ENCODE measurements around the gene ROBO1. TPM values are rescaled to one million over a fixed set of nuclear protein-coding genes. Genes with fewer than 3 reads are reported as not detected.
A peak's percentile ranks its signal among the peaks of the same experiment; 100 is the strongest.

The ROBO1 gene
- total RNA-seq, 2 donors from 2014 or later: 0.12 TPM; not detected in 1

DNA sequence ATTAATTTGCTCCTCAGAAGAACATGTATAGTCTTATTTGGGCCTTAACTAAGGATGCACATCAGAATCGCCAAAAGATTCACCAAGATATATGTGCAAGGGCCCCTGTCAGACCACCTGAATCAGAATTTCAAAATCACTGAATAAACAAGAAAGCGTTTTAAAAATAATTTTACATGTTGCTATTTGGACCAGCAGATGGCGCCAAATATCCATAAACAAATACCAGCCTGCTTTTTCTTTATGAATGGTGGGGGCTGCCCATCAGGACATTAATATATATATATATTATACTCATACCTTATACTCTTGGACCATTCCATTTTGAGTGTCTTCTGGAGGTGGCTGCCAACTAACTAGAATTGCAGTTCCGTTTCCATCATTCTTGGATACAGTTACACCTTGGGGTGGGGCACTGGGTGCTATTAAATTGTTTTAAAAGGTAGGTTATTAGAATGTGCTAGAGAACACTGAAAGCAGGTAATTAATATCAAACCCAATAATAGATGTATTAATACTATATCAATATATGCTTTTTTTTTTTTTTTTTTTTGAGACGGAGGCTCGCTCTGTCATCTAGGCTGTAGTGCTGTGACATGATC is 1108.3 kb downstream of the ROBO1 start:
- H3K27ac Mint-ChIP-seq: no peak overlapping the region
- no peaks in the 10 kb centered on the region for H3K36me3 Mint-ChIP-seq
- no peak for ATAC-seq
- H3K9me3 Mint-ChIP-seq: no peaks in the 10 kb centered on the region
- DNase-seq (ENCODE audit: low spot score in 2 of 2): peak in 1 of 2 donors; percentile 10

DNA sequence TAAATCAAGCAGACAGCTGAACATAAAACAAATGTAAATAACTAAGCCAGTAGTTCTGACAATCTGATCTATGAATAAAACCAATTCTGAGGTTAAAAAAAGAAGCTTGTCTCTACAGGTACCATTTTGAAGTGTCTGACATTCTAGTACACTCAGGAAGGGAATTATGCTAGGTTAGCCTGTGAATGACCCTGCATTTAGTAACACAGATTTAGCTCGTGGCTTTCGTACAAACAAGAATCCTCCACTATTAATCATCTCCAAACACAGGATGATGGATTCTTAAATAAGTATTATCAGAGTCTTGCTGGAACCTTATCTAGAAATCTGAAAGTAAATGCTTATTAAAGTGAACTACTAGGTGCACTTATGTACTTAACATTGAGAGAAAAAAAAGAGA is 1120.1 kb downstream of the ROBO1 start:
- ATAC-seq (no peak), DNase-seq (ENCODE audit: low spot score in 2 of 2) (no peak)
- Mint-ChIP-seq H3K36me3 (no peaks in the 10 kb centered on the region), H3K27ac (no peak overlapping the region), H3K9me3 (peaks cover under 1 to 3% of the 10 kb centered on the region in 2 donors)

DNA sequence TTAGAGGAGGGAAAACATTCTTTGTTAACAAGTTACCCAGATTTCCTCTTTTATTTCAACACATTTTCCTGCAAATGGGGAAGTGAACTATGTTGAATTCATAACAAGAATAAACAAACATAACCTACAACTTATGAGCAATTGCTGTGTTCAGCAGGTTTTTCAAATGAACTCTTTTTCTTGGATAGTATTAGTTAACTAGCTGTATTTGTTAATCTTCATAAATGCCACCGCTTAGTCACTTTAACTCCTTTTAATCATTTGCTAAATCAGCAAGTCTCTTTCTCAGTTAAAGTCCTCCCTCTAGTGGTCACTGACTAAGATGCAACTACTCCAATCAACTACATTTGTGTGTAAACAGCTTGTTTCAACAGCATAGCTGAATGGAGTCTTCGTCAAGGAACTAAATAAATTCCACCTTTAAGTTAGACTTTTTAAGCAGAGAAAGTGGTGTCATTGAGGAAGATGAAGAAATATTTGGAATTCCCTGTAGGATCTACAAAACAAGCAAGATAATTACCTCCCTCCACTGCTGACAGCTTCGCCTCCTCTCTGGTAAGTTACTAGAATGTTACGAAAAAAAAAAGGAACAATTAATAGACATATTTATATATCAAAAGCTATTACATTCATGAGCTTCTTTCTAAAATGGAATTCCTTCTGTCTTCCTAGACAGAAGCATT is 1122.0 kb downstream of the ROBO1 start:
- no peaks in the 10 kb centered on the region for H3K36me3 Mint-ChIP-seq
- ATAC-seq (no peak), DNase-seq (ENCODE audit: low spot score in 2 of 2) (peak in 1 of 2 donors; percentile 3)
- H3K9me3 Mint-ChIP-seq: peaks cover 3% of the 10 kb centered on the region in 2 donors
- no peak overlapping the region for H3K27ac Mint-ChIP-seq

DNA sequence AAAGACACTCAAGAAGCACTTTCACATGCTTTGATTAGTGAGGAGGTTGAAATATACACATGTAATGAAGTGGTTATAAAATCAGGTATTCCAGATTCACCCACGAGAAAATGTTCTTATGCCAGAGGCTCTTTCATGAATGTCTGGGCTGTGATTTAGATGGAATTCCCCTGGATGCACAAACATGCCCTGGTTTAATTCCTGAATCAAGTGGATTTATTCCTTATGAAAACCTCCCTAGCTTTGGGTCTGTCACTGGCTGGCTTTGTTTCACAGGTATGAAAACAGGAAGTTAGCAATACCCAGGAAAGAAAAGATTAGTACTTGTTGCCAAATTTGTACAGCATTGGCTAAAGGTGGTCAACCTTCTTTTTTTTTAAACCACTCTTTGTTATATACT is 1123.0 kb downstream of the ROBO1 start:
- ATAC-seq: no peak
- Mint-ChIP-seq H3K9me3 (peaks cover 3% of the 10 kb centered on the region in 2 donors), H3K27ac (no peak overlapping the region), H3K36me3 (no peaks in the 10 kb centered on the region)
- DNase-seq (ENCODE audit: low spot score in 2 of 2): no peak

DNA sequence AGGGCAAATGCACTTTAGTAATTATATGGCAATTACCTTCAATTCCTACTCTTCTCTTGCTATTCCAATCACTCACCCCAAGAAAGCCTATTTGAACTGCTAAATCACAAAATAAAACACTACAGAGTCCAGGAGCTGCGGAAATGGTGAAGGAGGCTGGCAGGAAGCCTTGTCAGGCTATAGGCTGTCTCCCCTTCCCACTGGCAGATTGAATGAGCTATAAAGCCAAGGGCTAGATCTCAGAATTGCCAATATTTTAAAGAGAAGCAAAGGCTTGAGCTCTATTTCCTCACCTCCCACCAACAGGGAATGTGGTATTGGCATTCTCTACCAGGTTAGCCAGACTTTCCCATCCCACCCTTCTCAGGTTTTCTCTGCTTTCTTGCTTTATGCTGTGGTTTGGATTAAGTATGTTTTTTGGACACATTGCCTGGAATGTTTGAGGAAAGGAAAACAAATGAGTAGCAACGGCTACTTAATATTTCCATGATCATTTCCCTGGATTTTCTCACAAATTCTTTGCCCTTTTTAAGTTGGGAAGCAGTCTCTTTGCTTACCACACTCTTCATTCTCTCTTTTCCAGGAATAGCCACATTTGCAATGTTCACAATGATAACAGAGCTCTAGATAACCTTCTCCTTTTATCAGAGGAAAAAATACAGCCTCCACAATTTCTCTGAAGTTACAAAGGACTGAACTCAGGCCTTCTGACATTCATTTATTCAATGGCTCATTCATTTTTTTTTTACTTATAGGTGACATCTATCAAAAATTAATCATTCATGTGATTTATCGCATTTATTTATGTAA is 1125.4 kb downstream of the ROBO1 start:
- Mint-ChIP-seq H3K9me3 (peaks cover 0 to 3% of the 10 kb centered on the region in 2 donors), H3K27ac (no peak overlapping the region), H3K36me3 (no peaks in the 10 kb centered on the region)
- DNase-seq (ENCODE audit: low spot score in 2 of 2): no peak
- no peak for ATAC-seq

DNA sequence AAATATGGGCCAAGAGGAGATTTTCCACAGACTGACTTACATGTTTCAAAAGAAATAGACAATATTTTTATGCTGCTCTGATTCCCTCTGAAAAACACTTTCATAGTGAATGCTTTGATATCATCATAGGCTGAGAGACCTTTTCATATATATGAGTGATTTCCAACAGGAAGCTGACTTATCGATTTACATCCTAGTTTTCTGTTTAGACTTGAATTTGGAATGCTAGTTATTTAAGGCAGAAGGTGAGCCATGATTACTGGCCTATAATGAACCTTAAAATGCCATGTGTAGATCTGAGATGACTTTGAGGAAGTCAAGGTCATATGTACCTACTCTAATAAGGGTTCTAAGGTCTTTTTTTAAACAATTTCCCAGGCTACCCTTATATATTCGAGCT is 1126.1 kb downstream of the ROBO1 start:
- no peak for ATAC-seq
- peaks cover 0 to 3% of the 10 kb centered on the region in 2 donors for H3K9me3 Mint-ChIP-seq
- H3K27ac Mint-ChIP-seq: no peak overlapping the region
- DNase-seq (ENCODE audit: low spot score in 2 of 2): no peak
- no peaks in the 10 kb centered on the region for H3K36me3 Mint-ChIP-seq

DNA sequence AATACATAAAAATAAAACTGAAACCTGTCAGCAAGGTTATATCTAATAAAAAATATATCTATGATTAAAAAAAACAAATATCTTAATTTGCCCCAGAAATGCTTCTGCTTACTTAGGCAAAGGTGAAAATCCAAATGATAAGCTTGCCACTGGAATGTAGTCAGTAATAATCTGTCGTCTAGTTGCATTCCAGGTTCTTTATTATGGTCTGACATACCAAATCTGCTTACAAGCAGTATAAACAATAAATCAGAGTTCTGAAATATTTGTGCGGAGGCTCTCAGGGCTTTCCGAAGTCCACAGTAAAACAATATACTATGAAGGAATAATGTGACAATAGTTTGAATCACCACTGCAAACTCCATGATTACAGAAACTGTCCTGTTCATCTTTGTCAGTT is 1133.5 kb downstream of the ROBO1 start:
- no peaks in the 10 kb centered on the region for H3K9me3 Mint-ChIP-seq
- H3K36me3 Mint-ChIP-seq: no peaks in the 10 kb centered on the region
- H3K27ac Mint-ChIP-seq: no peak overlapping the region
- DNase-seq (ENCODE audit: low spot score in 2 of 2) (no peak), ATAC-seq (no peak)

DNA sequence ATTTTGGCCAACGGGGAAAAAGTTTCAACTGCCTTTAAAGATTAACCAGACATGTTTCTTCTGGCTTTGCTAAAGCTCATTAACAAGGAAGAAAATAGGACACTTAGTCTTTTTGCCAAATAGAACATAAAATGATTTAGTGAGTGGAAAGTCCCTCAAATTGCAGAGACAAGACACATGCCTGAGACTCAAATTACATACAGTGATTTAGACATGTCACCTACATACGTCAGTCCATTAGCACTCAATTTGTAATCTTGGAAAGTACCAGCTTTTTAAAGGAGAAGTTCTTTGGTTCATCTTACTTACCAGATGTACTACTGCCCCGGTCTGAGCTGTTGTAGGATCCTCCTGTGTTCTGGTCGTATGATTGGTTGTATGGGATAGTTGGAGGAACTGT is 1134.2 kb downstream of the ROBO1 start:
- no peak overlapping the region for H3K27ac Mint-ChIP-seq
- H3K36me3 Mint-ChIP-seq: no peaks in the 10 kb centered on the region
- no peak for ATAC-seq
- no peaks in the 10 kb centered on the region for H3K9me3 Mint-ChIP-seq
- no peak for DNase-seq (ENCODE audit: low spot score in 2 of 2)

DNA sequence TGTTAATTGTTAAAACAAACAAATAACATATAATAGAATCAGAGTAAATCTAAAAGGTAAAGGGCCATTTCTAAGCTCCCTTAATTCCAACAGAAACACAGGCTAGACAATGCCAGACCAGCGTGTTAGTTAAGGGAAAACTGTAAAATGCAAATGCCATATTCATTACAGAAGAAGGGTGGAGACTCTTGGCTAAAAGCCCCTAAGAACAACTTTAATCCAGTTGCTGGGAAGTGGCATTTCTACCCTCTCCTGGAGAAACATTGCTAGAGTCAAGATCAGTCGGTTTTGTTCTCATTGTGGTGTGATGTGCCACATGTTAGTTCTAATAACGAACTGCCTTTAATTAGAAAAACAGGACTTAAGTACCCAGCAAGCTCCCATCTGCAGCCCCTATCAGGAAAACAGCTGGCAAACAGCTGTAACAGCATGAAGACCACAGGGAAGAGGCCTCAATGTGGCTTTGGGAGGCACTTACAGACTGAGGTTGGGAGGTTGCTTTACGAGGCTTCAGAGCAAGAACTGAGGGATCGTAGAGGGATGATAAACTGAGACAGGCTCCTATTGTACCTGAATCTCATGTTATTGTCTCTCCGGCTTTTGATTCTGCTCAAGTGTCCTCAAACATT is 1134.8 kb downstream of the ROBO1 start:
- DNase-seq (ENCODE audit: low spot score in 2 of 2) (no peak), ATAC-seq (no peak)
- H3K36me3 Mint-ChIP-seq: no peaks in the 10 kb centered on the region
- H3K9me3 Mint-ChIP-seq: no peaks in the 10 kb centered on the region
- H3K27ac Mint-ChIP-seq: no peak overlapping the region

DNA sequence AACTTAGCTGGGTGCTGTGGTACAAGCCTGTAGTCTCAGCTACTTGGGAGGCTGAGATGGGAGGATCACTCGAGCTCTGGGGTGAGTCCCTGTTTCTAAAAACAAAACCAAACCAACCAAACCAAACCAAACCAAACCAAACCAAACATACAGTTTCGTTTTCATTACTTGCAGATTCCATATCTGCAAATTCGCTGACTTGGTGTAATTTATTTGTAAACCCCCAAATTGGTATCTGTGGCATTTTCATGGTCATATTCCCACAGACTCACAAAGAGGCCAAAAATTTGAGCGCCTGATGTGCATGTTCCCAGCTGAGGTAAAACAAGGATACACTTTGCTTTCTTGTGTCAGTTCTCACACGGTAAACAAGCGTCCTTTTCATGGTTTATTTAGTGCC is 1138.3 kb downstream of the ROBO1 start:
- Mint-ChIP-seq H3K9me3 (no peaks in the 10 kb centered on the region), H3K36me3 (no peaks in the 10 kb centered on the region), H3K27ac (no peak overlapping the region)
- no peak for ATAC-seq
- DNase-seq (ENCODE audit: low spot score in 2 of 2): no peak

DNA sequence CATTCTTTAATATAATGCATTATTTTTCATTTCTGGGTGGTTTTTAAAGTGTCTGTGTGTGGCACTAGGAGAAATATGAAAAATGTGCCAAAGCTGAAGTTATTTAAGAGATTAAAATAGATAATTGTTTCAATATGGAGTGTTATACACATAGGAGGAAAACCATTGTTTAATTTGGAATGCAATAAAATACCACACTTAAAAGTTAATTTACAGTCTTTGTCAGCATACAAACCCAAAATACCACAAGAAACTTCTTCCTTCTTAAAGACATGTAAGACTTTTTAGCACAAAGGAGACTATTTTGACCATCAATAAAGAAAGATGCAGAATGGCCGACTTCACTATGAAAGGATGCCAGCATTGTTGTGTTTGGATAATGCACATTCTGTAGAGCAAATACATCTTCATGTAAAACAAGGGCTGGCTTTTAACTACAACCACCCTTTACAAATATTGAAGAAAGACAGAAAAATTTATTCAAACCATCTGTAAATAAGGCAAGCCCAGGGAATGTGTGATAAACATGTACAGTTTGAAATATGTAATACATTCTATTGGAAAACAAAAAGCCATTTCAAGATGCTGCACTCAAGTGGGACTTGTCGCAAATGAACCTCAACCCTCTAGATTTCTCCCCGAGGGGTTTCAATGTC is 1146.6 kb downstream of the ROBO1 start:
- H3K27ac Mint-ChIP-seq: no peak overlapping the region
- ATAC-seq (no peak), DNase-seq (ENCODE audit: low spot score in 2 of 2) (no peak)
- no peaks in the 10 kb centered on the region for H3K9me3 Mint-ChIP-seq
- no peaks in the 10 kb centered on the region for H3K36me3 Mint-ChIP-seq

DNA sequence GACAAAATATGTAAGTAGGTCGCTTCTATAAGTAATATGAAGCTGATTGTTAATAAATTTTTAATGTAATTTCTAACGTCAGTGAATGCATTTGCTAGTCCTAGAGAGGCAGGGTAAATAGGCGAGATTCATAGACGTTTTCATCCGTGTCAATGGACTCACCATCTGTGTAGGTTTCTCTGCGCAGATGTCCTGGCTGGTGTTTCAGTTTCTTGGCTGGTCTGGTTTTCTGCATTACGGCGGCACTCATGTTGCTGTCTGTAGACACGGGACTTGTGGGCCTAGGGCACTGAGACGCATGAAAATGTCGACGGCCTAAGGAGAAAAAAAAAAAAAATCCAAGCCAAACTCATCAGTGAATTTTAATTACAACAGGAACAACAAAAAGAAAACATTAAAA is 1153.3 kb downstream of the ROBO1 start:
- no peak for ATAC-seq
- no peak for DNase-seq (ENCODE audit: low spot score in 2 of 2)
- Mint-ChIP-seq H3K36me3 (no peaks in the 10 kb centered on the region), H3K27ac (no peak overlapping the region), H3K9me3 (no peaks in the 10 kb centered on the region)

DNA sequence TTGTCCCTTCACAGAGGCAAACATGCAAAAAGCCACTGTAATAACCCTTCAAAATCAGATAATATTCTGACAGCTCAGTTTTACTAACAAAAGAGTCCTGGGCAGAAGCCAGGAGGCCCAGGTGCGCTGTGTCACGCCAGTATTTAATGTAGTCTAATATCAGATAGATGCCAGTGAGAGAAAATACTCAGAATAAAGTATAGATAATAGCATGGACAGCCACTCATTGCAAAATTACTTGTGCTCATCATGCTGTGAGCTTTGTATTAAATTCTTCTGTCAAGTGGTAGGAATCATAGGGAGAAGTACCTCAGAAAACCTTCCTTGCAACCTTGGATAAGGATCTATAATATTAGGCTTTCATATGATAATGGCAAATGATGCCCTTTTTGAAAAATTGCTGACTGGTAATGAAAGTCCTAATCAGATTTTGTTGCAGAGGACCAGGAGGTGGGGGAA is 1154.3 kb downstream of the ROBO1 start:
- no peak overlapping the region for H3K27ac Mint-ChIP-seq
- no peaks in the 10 kb centered on the region for H3K36me3 Mint-ChIP-seq
- peaks cover 0 to 3% of the 10 kb centered on the region in 2 donors for H3K9me3 Mint-ChIP-seq
- no peak for DNase-seq (ENCODE audit: low spot score in 2 of 2)
- ATAC-seq: no peak

DNA sequence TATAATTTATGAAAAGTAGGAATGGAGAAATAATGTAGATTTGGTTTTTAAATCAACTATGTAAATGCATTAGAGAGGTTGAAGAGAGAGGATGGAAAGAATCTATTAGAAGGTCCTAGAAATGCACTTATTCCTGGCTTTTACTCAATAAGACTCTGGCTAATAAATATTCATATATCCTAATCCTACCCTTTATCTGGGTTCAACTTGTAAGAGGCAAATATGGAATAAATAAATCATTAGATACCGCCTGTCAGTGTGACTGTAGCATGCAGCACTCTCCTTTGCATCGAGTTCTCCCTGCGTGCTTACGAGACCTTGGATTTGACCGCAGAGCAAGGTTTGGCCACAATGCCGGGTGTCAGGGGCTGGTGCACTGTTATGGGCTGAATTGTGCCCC is 1156.5 kb downstream of the ROBO1 start:
- ATAC-seq (no peak), DNase-seq (ENCODE audit: low spot score in 2 of 2) (no peak)
- Mint-ChIP-seq H3K36me3 (peaks cover 0 to 4% of the 10 kb centered on the region in 2 donors), H3K27ac (no peak overlapping the region), H3K9me3 (peaks cover 4 to 10% of the 10 kb centered on the region in 2 donors)

DNA sequence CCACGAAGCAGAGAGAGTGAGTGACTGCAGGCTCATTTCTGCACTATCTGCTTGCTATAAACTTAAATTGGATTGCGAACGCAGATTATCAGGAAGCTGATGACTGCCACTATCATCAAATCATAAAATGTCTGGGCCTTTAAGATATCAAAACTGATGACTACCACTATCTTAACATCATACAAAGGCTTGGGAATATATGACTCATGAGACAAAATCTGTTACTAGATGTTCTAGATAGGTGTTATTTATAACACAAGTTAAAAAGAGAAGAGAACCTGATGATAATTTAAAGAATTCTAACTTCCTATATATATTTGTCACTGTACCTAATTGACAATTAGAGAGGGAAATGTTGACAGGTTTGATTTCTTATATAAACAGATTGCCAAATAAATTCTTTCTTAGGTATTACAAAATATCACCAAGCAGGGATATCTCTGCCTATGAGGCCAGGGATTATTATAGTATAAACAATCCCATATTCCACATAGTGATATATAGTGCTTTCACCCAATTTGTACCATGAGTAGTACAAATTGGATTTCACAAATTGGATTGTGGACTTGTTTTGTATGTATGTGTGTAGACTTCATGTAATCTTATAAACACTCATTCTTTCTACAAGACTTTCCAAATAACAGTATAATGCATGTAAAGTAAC is 1157.2 kb downstream of the ROBO1 start:
- DNase-seq (ENCODE audit: low spot score in 2 of 2) (no peak), ATAC-seq (no peak)
- Mint-ChIP-seq H3K27ac (no peak overlapping the region), H3K36me3 (peaks cover 0 to 6% of the 10 kb centered on the region in 2 donors), H3K9me3 (peaks cover 5 to 17% of the 10 kb centered on the region in 2 donors)

DNA sequence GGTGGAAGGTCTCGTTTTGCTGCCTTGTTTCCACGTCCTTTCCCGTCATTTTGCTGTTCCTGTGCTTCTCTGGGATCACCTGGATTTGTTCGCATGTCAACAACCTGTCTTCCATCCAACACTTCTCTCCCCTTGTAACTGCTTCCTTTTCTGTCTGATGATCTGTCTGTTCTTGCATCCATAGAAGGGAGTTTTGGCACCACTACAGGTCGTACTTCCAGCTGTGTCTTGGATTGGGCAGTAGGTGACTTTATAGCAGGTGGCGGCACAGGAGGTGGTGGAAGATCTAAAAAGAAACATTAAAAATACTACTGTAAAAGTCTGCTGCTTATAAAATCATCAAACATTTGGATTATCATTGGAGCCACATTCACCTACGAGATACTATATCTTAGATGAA is 1161.0 kb downstream of the ROBO1 start:
- Mint-ChIP-seq H3K36me3 (peaks cover 0 to 6% of the 10 kb centered on the region in 2 donors), H3K9me3 (peaks cover 12 to 27% of the 10 kb centered on the region in 2 donors), H3K27ac (no peak overlapping the region)
- DNase-seq (ENCODE audit: low spot score in 2 of 2) (no peak), ATAC-seq (no peak)
